NB4 (cell line): Measurements from ENCODE around the gene ZBTB5.

ENCODE experiments used
- DNase-seq: peaks from one replicate; pipeline ENCODE4 v3.0.0; 2010; ENCODE audit warnings: low read depth
- H3K4me3 ChIP-seq: one replicate; pipeline ENCODE4 v1.5.1; 2011; ENCODE audit warnings: mild to moderate bottlenecking, low read depth, low read length, moderate library complexity
- MYC ChIP-seq: IDR thresholded peaks from 2 replicates; pipeline ENCODE4 v1.6.1; 2011; ENCODE audit warnings: low read depth, low read length
- POLR2A ChIP-seq: IDR thresholded peaks from 2 replicates; pipeline ENCODE4 v1.6.1; 2011; ENCODE audit warnings: mild to moderate bottlenecking; ENCODE audit not compliant: insufficient read length; ENCODE audit errors: extremely low read depth
- TF ChIP-seq, protein P1 (sequence below): IDR thresholded peaks from 2 replicates; pipeline ENCODE4 v1.6.1; 2011; ENCODE audit warnings: low read depth, low read length
- TF ChIP-seq, protein P2 (sequence below): IDR thresholded peaks from one replicate; pipeline ENCODE4 v1.5.1; 2012; ENCODE audit warnings: low read depth, low read length

Gene ZBTB5

DNA sequence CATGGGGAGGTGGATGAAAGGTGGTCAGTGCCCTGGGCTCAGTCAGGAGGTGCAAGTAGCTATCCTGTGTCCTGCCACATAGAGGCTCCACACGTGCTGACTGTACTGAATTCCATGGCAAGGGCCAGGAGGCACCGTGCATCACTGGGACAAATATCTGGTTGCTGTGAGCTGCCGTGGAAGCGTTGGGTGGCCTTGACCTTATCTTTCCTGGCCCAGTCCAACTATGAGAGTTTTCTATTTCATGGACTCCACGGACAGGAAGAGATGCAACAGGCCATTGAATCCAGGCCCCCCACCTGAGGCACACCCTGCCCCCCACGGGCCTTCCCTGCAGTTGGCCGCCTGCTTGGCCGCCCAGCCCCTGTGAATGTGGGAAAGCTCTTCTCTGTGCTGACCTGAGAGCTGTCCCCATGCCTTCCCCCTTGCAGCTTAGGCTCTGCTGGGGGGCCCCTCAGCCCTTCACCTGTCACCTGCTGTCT, 41.0 kb downstream of the ZBTB5 start:
- TF ChIP-seq, protein P1, sequence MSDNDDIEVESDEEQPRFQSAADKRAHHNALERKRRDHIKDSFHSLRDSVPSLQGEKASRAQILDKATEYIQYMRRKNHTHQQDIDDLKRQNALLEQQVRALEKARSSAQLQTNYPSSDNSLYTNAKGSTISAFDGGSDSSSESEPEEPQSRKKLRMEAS, result no peak
- TF ChIP-seq POLR2A (no peak), MYC (no peak)
- TF ChIP-seq, protein P2, sequence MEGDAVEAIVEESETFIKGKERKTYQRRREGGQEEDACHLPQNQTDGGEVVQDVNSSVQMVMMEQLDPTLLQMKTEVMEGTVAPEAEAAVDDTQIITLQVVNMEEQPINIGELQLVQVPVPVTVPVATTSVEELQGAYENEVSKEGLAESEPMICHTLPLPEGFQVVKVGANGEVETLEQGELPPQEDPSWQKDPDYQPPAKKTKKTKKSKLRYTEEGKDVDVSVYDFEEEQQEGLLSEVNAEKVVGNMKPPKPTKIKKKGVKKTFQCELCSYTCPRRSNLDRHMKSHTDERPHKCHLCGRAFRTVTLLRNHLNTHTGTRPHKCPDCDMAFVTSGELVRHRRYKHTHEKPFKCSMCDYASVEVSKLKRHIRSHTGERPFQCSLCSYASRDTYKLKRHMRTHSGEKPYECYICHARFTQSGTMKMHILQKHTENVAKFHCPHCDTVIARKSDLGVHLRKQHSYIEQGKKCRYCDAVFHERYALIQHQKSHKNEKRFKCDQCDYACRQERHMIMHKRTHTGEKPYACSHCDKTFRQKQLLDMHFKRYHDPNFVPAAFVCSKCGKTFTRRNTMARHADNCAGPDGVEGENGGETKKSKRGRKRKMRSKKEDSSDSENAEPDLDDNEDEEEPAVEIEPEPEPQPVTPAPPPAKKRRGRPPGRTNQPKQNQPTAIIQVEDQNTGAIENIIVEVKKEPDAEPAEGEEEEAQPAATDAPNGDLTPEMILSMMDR, result no peak
- no peak for DNase-seq
- H3K4me3 ChIP-seq, result no peak overlapping the region

DNA sequence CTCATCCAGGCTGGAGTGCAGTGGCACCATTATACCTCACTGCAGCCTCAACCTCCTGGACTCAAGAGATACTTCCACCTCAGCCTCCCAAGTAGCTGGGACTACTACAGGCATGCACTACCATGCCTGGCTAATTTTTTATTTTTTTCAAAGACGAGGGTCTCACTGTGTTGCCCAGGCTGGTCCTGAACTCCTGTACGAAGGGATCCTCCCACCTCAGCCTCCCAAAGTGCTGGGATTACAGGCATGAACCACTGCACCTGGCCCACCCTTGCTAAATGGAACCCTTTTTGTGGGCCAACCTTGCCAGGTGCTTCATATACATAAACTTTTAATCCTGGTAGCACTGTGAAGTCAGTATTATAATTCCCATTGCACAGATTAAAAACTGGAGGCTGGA, 41.7 kb downstream of the ZBTB5 start:
- TF ChIP-seq, protein P2, result no peak
- TF ChIP-seq POLR2A (no peak), MYC (no peak)
- TF ChIP-seq, protein P1, result no peak
- peak overlapping the region; percentile 78 for H3K4me3 ChIP-seq
- no peak for DNase-seq

DNA sequence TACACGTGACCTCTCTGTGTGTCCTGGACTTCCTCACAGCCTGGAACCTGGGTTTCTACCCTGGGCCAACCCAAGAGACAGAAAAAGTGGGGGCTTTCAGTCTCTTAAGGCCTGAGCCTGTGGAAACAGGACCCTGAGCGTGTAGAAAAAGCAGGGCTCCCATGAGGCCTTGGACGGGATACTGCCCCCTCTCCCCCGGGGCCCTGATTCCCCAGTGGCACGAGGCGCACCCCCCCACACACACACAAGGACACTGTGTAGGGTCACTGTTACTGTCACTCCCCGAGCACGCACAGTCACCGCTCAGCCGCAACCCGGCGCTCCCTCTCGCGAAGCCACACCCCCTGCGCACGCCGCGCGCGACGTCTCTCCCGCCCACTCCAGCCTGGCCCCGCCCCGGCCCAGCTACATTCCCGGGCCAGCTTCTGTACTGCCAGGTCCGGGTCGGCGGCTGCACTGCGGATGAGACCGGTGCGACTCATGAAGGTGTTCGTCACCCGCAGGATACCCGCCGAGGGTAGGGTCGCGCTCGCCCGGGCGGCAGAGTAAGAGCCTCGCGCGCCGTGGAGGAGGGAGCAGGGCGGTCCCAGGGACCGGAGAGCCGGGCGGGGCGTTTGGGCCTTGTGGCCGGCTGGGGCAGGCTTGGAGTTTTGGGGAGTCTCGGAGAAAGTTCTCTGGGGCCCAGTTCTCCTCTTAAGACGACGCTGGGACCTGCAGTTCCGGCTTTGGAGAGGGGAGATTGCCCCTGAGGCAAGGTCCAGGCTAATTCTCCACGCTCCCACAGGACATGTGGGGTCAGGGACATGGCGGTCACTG, 42.8 kb downstream of the ZBTB5 start, which contains the start of gene GRHPR:
GRHPR (plus strand) TSS at position 408 of the 816 bp plus-strand sequence; CDS start at position 463, 55 bp downstream.
- H3K4me3 ChIP-seq, result peak within 1 kb of the TSS; percentile 78
- peak; percentile 83 for DNase-seq
- TF ChIP-seq POLR2A, result peak; percentile 67
- TF ChIP-seq, protein P1, result peak; percentile 49; the same call in 1 of the 2 replicates
- TF ChIP-seq MYC, result peak; percentile 39; the same call in 1 of the 2 replicates
- TF ChIP-seq, protein P2, result no peak

DNA sequence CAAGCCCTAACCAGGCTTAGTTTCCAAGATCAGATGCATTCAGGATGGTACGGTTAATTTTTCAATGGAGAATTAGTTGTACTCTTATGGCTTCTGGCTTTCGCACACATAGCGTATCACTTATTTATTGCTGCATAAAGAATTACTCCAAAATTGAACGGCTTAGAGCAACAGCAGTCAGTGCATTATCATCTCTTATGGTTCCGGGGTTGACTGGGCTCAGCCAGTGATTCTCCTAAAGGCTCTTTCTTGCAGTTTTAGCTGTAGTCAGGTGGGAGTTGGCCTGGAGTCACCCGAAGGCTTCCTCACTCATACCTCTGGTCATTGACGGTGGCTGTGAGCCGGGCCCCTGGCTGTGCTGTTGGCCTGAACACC, 43.3 kb downstream of the ZBTB5 start:
- H3K4me3 ChIP-seq, result peak overlapping the region; percentile 78
- TF ChIP-seq, protein P1, result no peak
- TF ChIP-seq POLR2A (no peak), MYC (no peak)
- TF ChIP-seq, protein P2, result no peak
- DNase-seq, result no peak

DNA sequence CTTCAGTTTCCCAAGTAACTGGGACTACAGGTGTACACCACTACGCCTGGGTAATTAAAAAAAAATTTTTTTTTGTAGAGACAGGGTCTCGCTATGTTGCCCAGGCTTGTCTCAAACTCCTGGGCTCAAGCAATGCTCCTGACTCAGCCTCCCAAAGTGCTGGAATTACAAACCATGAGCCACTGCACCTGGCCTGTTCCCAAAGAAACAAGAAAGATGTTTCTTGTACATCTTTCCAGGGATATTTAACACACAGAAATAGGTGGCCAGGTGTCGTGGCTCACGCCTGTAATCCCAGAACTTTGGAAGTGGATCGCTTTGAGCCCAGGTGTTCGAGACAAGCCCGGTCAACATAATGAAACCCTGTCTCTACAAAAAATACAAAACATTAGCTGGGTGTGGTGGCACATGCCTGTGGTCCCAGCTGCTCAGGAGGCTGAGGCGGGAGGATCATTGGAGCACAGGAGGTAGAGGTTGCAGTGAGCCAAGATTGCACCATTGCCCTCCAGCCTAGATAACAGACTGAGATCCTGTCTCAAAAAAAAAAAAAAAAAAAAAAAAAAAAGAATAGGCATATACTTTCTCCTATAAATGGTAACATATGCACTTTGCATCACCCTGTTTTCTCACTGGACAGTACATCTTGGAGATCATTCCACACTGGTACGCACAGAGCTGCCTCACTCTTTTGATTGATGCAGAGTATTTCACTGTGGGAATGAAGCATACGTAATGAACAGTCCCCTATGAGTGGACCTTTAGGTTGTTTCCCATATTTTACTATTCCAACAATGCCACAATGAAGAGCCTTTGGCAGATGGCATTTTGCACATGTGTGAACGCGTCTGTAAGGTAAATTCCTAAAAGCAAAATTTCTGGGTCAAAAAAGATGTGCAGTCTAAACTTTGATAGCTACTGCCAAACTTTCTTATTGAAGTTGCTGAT, 44.7 kb downstream of the ZBTB5 start:
- H3K4me3 ChIP-seq, result no peak overlapping the region
- DNase-seq, result no peak
- TF ChIP-seq, protein P1, result no peak
- TF ChIP-seq, protein P2, result no peak
- no peak for TF ChIP-seq POLR2A
- no peak for TF ChIP-seq MYC
